NOMO-1 (cell line): Measurements from ENCODE around the gene GPRC5C.
"Not testable (repeated sequence)": the region's sequence is repeated elsewhere in the genome, so short reads cannot be mapped to it uniquely, and the experiment has no call there.

Experiments
- DNase-seq, 2 experiments: peaks; one replicate each; lab custom pipeline; 2025; ENCODE audit not compliant: unreplicated experiment in 2 of 2; lab: John Stamatoyannopoulos, UW

GPRC5C gene

GRCh38 chr17:74404789-74405188, 27.1 kb upstream of the GPRC5C start:
- DNase-seq, result no peak

- not testable (repeated sequence) for DNase-seq
Observed at GRCh38 chr17:74405311-74405710, 26.6 kb upstream of the GPRC5C start.

- DNase-seq, result no peak
Observed at GRCh38 chr17:74407384-74407783, 24.5 kb upstream of the GPRC5C start.

GRCh38 chr17:74408262-74408661, 23.6 kb upstream of the GPRC5C start:
- DNase-seq, result no peak

- no peak for DNase-seq
Observed at GRCh38 chr17:74408815-74409214, 23.1 kb upstream of the GPRC5C start.

- no peak for DNase-seq
Observed at GRCh38 chr17:74410001-74410443, 21.9 kb upstream of the GPRC5C start.

GRCh38 chr17:74412581-74412980, 19.3 kb upstream of the GPRC5C start:
- no peak for DNase-seq

- no peak for DNase-seq
Observed at GRCh38 chr17:74413491-74413890, 18.4 kb upstream of the GPRC5C start.

GRCh38 chr17:74414510-74414909, 17.4 kb upstream of the GPRC5C start:
- DNase-seq, result peak in 1 of 2 experiments; percentile 19

- no peak for DNase-seq
Observed at GRCh38 chr17:74415608-74416396, 16.1 kb upstream of the GPRC5C start.

GRCh38 chr17:74417178-74418045, 14.5 kb upstream of the GPRC5C start:
- peak in 1 of 2 experiments; percentile 9 for DNase-seq

- DNase-seq, result no peak
Observed at GRCh38 chr17:74419928-74420411, 11.9 kb upstream of the GPRC5C start.

GRCh38 chr17:74424117-74424516, 7.8 kb upstream of the GPRC5C start:
- no peak for DNase-seq

- no peak for DNase-seq
Observed at GRCh38 chr17:74424657-74425056, 7.2 kb upstream of the GPRC5C start.

GRCh38 chr17:74426551-74427047, 5.3 kb upstream of the GPRC5C start:
- DNase-seq, result no peak

GRCh38 chr17:74427048-74427762, 4.7 kb upstream of the GPRC5C start:
- DNase-seq, result no peak

GRCh38 chr17:74427763-74428153, 4.1 kb upstream of the GPRC5C start:
- DNase-seq, result no peak

GRCh38 chr17:74429604-74430384, 2.1 kb upstream of the GPRC5C start:
- DNase-seq, result no peak

- no peak for DNase-seq
Observed at GRCh38 chr17:74430385-74430705, 1.5 kb upstream of the GPRC5C start.
